ENCODE results near the gene TRAK1.

The TRAK1 gene

DNA sequence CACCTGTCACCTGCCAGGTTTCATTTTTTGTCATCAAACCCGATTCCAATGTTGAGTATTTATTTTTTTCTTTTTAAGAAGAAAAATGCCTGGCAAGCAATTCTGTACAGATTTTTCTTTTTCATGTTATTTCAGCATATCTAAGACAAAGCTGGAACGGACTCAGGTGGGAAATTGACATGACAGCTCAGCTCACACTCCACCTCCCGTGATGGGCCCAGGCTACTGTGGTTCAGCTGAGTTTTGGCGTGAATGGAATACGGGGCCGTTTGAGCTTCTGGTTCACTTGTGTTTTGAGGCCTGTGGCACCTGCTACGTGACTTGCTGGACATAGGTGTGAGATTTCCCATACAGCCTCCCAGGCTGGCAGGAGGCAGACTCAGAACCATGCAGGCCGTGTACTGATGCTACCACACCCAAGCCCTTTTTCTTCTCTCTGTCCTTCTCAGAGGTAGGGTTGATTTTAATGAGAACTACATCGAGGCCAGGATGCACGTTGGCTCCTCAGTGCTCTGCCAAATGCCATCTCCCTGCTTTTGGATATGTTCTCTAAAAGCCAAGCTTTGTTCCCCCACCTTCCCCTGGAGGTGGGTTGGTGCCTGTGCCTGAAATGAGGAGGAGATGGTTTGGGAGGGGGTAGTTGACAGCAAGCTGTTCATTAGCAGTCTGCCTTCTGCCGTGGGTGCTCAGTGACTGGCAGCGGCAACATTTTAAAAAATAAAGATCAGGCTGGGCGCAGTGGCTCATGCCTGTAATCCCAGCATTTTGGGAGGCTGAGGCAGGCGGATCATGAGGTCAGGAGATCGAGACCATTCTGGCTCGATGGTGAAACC is 48.7 kb downstream of the TRAK1 start:
- H3K4me3 ChIP-seq (ENCODE audit: low read depth, low read length): no peak overlapping the region
- H3K9ac ChIP-seq (ENCODE audit: low read depth, low read length): no peak overlapping the region
- no peaks in the 10 kb centered on the region for H3K9me3 ChIP-seq (ENCODE audit: control insufficient read depth, insufficient read depth, low read length)

DNA sequence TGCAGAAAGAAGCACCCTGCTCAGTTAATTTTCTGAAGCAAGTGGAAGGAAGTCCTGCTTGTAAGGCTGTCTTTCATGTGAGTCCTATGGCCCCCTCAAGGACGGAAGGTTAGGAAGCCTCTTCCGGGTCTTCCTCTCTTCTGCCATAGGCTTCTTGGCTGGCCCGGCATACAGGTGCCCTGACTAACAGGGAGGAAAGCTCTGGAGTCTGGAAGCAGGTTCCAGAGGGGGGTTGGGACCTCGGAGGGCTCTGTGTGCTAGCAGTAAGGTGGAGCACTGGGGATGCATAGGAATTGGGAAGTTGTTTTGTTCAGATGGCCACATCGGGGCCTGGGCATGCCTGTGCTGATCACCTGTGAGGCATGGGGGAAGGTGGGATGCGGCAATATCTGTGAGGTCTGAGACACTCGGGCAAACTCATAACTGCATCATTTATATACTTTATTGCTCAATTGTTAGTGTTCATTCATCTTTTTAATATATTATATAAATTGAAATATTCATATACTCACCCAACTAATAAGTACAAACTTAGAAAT is 49.6 kb downstream of the TRAK1 start:
- Histone ChIP-seq H3K27me3 (ENCODE audit: control insufficient read depth, insufficient read depth, low read length) (no peaks in the 10 kb centered on the region), H3K9me3 (ENCODE audit: control insufficient read depth, insufficient read depth, low read length) (no peaks in the 10 kb centered on the region), H3K36me3 (ENCODE audit: control insufficient read depth, insufficient read depth, low read length) (no peaks in the 10 kb centered on the region), H3K9ac (ENCODE audit: low read depth, low read length) (no peak overlapping the region), H3K4me3 (ENCODE audit: low read depth, low read length) (no peak overlapping the region), H3K4me1 (ENCODE audit: control insufficient read depth, insufficient read depth, low read length) (peaks cover 3% of the 10 kb centered on the region)

More for the DNA sequence above, 48.7 kb downstream of the TRAK1 start:
- no peaks in the 10 kb centered on the region for H3K36me3 ChIP-seq (ENCODE audit: control insufficient read depth, insufficient read depth, low read length)
- H3K27me3 ChIP-seq (ENCODE audit: control insufficient read depth, insufficient read depth, low read length): no peaks in the 10 kb centered on the region
- peaks cover 3% of the 10 kb centered on the region for H3K4me1 ChIP-seq (ENCODE audit: control insufficient read depth, insufficient read depth, low read length)

DNA sequence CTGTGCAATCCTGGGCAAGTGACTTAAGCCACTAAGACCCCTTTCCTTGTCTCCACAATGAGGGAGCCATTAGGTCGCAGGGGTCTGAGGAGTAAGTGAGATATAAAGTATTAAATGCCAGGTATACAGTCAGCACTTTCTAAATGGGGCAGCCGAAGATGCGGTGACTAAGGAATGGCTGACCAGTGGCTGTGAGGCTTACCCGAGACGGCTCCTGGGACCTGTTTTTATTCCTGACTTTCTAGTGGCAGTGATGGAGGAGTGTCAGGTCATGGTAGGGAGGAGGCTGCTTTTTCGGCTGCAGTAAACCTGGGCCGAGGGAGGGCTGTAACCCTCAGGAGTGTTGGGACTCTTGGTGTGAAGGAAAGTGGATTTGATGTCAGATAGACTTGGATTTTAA is 52.3 kb downstream of the TRAK1 start:
- Histone ChIP-seq H3K36me3 (ENCODE audit: control insufficient read depth, insufficient read depth, low read length) (no peaks in the 10 kb centered on the region), H3K27me3 (ENCODE audit: control insufficient read depth, insufficient read depth, low read length) (no peaks in the 10 kb centered on the region), H3K4me3 (ENCODE audit: low read depth, low read length) (no peak overlapping the region), H3K9ac (ENCODE audit: low read depth, low read length) (no peak overlapping the region), H3K9me3 (ENCODE audit: control insufficient read depth, insufficient read depth, low read length) (no peaks in the 10 kb centered on the region), H3K4me1 (ENCODE audit: control insufficient read depth, insufficient read depth, low read length) (peaks cover 3% of the 10 kb centered on the region)

DNA sequence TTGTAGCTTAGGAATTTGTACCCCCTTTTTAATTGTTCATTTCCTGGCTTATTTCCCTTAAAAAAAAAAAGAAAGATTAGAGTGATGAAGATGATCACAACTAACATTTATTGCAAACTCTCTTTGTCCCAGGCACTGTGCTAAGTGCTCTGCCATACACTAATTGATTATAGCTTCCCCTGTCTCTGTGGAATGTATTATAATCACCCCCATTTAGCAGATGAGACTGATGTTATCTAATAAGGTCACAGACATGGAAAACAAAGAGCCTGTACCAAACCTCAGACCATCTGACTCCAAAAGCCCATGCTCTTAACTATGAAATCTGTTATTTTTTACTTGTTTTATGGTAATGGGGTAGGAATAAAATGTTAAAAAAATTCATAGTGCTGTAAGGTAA is 53.1 kb downstream of the TRAK1 start:
- no peaks in the 10 kb centered on the region for H3K9me3 ChIP-seq (ENCODE audit: control insufficient read depth, insufficient read depth, low read length)
- H3K27me3 ChIP-seq (ENCODE audit: control insufficient read depth, insufficient read depth, low read length): no peaks in the 10 kb centered on the region
- no peaks in the 10 kb centered on the region for H3K36me3 ChIP-seq (ENCODE audit: control insufficient read depth, insufficient read depth, low read length)
- H3K4me3 ChIP-seq (ENCODE audit: low read depth, low read length): no peak overlapping the region
- no peak overlapping the region for H3K9ac ChIP-seq (ENCODE audit: low read depth, low read length)
- peaks cover 3% of the 10 kb centered on the region for H3K4me1 ChIP-seq (ENCODE audit: control insufficient read depth, insufficient read depth, low read length)

DNA sequence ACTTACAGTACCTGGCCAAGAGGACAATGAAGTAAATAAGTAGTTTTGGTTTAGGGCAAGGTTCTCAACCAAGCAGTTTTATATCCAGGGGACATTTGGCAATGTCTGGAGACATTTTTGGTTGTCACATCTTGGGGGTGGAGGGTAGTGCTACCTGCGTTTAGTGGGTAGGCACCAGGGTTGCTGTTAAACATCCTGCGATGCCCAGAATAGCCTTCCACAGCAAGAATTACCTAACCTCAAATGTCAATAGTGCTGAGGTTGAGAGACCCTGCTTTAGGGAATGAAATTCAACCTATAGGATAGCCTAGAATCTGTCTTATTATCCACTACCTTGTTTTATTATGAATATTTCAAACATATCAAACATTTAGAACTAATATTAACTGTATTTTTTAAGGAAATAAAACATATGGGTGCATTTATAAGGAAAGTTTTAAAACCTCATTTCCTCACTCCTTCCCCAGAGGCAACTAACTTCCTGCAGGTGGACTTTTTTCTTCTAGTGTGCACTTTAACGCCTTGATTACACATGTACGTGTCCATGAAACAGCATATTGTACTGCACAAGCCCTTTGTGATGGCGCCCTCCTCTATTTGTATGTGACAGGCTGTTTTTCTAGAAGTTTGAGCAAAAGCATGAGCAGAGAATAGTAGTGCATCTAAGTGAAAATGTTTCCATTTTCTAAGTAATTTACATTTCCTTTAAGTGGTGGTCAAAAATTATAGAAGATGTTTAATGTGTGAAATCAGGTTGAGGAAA is 57.1 kb downstream of the TRAK1 start:
- no peak overlapping the region for H3K9ac ChIP-seq (ENCODE audit: low read depth, low read length)
- no peaks in the 10 kb centered on the region for H3K9me3 ChIP-seq (ENCODE audit: control insufficient read depth, insufficient read depth, low read length)
- H3K4me3 ChIP-seq (ENCODE audit: low read depth, low read length): no peak overlapping the region
- no peaks in the 10 kb centered on the region for H3K27me3 ChIP-seq (ENCODE audit: control insufficient read depth, insufficient read depth, low read length)
- H3K36me3 ChIP-seq (ENCODE audit: control insufficient read depth, insufficient read depth, low read length): no peaks in the 10 kb centered on the region
- peaks cover 2% of the 10 kb centered on the region for H3K4me1 ChIP-seq (ENCODE audit: control insufficient read depth, insufficient read depth, low read length)

DNA sequence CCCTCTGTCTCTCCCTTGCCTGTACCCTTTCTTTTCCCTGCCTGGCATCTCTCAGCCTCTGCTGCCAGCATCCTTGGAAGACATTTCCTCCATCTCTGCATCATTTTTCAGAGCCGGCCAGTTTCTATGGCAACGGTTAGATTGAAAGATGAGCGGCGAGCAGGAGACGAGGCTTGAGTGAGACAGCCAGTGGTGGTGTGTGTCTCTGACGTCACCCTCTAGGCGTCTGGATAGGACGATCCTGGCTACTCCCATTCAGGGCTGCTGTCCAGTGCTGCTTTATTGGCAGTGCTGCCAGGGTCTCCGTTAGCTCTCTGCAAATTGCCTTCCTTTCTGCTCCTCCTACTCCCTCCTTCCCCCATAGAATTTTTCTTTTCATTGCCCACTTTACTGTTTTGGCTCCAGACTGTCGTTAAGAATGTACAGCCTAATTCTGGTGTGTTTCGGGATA is 57.9 kb downstream of the TRAK1 start:
- H3K27me3 ChIP-seq (ENCODE audit: control insufficient read depth, insufficient read depth, low read length): no peaks in the 10 kb centered on the region
- peaks cover 2% of the 10 kb centered on the region for H3K4me1 ChIP-seq (ENCODE audit: control insufficient read depth, insufficient read depth, low read length)
- H3K9ac ChIP-seq (ENCODE audit: low read depth, low read length): no peak overlapping the region
- H3K9me3 ChIP-seq (ENCODE audit: control insufficient read depth, insufficient read depth, low read length): no peaks in the 10 kb centered on the region
- H3K4me3 ChIP-seq (ENCODE audit: low read depth, low read length): no peak overlapping the region
- H3K36me3 ChIP-seq (ENCODE audit: control insufficient read depth, insufficient read depth, low read length): no peaks in the 10 kb centered on the region

DNA sequence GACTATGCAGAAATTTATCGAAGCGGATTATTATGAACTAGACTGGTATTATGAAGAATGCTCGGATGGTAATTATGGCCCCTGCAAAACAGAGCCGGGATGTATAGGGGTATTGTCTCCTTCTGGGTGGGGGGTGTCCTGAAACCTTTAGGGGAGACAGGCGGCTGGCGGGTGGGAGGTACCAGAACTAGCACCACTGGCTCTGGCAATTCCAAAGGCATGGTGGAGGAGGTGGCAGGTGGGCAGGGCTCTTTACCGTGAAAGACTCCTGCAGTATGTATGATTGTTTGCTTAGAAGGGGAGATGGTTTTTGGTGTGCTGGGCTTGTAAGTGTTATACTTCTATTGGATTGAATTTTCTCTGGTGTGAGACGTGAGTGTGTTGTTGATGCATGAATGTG is 58.4 kb downstream of the TRAK1 start:
- no peaks in the 10 kb centered on the region for H3K27me3 ChIP-seq (ENCODE audit: control insufficient read depth, insufficient read depth, low read length)
- no peaks in the 10 kb centered on the region for H3K9me3 ChIP-seq (ENCODE audit: control insufficient read depth, insufficient read depth, low read length)
- no peaks in the 10 kb centered on the region for H3K36me3 ChIP-seq (ENCODE audit: control insufficient read depth, insufficient read depth, low read length)
- no peak overlapping the region for H3K9ac ChIP-seq (ENCODE audit: low read depth, low read length)
- peaks cover 2% of the 10 kb centered on the region for H3K4me1 ChIP-seq (ENCODE audit: control insufficient read depth, insufficient read depth, low read length)
- no peak overlapping the region for H3K4me3 ChIP-seq (ENCODE audit: low read depth, low read length)

DNA sequence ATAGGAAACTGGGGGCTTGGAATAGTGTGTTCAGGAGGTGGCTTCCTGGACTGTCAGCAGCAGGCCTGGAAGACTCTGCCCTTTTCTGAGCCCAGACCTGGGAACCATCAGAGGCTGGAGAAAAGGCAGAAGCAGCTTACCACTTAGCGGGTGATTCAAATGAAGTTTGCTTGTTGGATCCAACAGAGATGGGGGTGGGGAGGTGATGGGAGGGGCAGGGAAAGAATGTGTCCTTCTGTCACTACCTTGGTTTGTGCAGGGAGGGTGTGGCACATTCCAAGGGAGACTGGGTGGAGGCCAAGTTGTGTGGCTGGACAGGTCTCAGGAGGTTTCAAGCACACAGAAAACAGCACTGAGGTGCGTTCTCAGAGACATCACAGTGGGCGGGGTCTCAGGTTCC is 58.8 kb downstream of the TRAK1 start:
- H3K9me3 ChIP-seq (ENCODE audit: control insufficient read depth, insufficient read depth, low read length): no peaks in the 10 kb centered on the region
- H3K27me3 ChIP-seq (ENCODE audit: control insufficient read depth, insufficient read depth, low read length): no peaks in the 10 kb centered on the region
- no peak overlapping the region for H3K4me3 ChIP-seq (ENCODE audit: low read depth, low read length)
- H3K36me3 ChIP-seq (ENCODE audit: control insufficient read depth, insufficient read depth, low read length): no peaks in the 10 kb centered on the region
- H3K9ac ChIP-seq (ENCODE audit: low read depth, low read length): no peak overlapping the region
- peaks cover 2% of the 10 kb centered on the region for H3K4me1 ChIP-seq (ENCODE audit: control insufficient read depth, insufficient read depth, low read length)

DNA sequence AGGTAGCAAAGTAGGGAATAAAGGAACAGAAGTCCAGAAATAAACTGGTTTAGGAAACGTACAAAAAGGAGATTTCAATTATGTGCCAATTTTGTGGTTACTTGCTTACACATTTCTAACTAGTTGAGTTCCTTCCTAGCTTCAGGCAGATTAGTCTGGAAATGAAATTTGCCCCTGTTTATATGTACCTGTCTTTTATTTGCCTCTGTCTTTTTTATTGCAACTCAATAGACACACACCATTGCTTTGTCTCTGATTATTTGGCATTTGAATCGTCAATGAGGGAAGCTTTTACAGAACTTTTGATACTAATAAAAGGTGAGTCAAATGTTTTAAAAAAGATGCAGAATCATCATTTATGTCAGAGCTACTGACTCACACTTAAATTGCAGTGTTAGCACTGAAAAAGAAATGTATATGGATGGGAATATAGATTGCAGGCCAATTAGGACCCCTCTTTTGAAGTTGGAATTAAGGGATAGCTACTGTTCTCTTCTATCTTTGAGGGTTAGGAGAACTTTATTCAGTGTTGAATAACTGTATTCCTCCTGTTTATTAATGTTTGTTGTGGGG is 60.5 kb downstream of the TRAK1 start:
- no peaks in the 10 kb centered on the region for H3K9me3 ChIP-seq (ENCODE audit: control insufficient read depth, insufficient read depth, low read length)
- H3K4me3 ChIP-seq (ENCODE audit: low read depth, low read length): no peak overlapping the region
- H3K36me3 ChIP-seq (ENCODE audit: control insufficient read depth, insufficient read depth, low read length): no peaks in the 10 kb centered on the region
- H3K27me3 ChIP-seq (ENCODE audit: control insufficient read depth, insufficient read depth, low read length): no peaks in the 10 kb centered on the region
- peaks cover 2% of the 10 kb centered on the region for H3K4me1 ChIP-seq (ENCODE audit: control insufficient read depth, insufficient read depth, low read length)
- H3K9ac ChIP-seq (ENCODE audit: low read depth, low read length): no peak overlapping the region

DNA sequence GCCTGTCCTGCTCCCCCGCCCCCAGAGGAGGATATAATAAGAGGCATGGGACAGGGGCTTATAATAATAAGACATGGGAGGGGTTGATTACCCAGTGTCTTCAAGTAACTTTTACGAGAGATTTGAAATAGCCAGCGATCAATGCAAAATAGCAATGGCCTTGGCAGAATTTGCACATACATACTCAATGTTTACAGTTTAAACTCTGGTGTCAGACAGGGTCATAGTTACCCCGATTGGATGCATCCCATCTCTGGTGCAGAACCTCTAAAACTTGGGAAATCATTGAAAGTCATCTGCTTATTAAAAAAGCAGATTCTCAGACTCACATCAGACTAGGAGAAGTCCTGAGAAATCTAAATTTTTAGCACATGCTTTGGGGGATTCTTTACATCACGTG is 61.0 kb downstream of the TRAK1 start:
- Histone ChIP-seq H3K36me3 (ENCODE audit: control insufficient read depth, insufficient read depth, low read length) (no peaks in the 10 kb centered on the region), H3K4me3 (ENCODE audit: low read depth, low read length) (no peak overlapping the region), H3K27me3 (ENCODE audit: control insufficient read depth, insufficient read depth, low read length) (no peaks in the 10 kb centered on the region), H3K9me3 (ENCODE audit: control insufficient read depth, insufficient read depth, low read length) (no peaks in the 10 kb centered on the region), H3K9ac (ENCODE audit: low read depth, low read length) (no peak overlapping the region), H3K4me1 (ENCODE audit: control insufficient read depth, insufficient read depth, low read length) (peaks cover 2% of the 10 kb centered on the region)

DNA sequence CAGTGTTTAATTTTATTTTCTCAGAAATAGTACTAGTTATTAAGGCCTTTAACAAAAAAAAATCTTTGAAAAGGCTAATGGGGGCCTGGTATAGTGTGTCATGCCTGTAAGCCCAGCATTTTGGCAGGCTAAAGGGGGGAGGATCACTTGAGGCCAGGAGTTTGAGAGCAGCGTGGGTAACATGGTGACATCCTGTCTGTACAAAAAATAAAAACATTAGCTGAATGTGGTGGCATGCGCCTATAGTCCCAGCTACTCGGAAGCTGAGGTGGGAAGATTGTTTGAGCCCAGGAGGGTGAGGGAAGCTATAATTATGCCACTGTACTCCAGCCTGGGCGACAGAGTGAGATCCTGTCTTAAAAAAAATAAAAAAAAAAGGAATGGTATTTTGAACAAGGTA is 61.9 kb downstream of the TRAK1 start:
- Histone ChIP-seq H3K36me3 (ENCODE audit: control insufficient read depth, insufficient read depth, low read length) (no peaks in the 10 kb centered on the region), H3K27me3 (ENCODE audit: control insufficient read depth, insufficient read depth, low read length) (no peaks in the 10 kb centered on the region), H3K9ac (ENCODE audit: low read depth, low read length) (no peak overlapping the region), H3K4me3 (ENCODE audit: low read depth, low read length) (no peak overlapping the region), H3K9me3 (ENCODE audit: control insufficient read depth, insufficient read depth, low read length) (no peaks in the 10 kb centered on the region), H3K4me1 (ENCODE audit: control insufficient read depth, insufficient read depth, low read length) (peaks cover 2% of the 10 kb centered on the region)
